ENCODE results near the gene TGIF2. TPM values are rescaled to one million over a fixed set of nuclear protein-coding genes. Genes with fewer than 3 reads are reported as not detected.

The TGIF2 gene
- total RNA-seq, 1 donor from 2014 or later: 43.8 TPM

DNA sequence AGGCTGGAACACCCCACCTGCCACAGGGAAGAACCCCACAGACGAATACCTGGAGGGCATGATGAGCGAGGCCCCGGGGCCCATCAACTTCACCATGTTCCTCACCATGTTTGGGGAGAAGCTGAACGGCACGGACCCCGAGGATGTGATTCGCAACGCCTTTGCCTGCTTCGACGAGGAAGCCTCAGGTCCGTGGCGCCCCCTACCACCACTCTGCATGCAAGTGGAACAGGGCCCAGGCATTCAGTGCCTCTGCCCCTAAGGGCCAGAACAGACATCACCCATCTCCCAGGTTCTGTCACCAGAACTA is 25.4 kb upstream of the TGIF2 start:
- Mint-ChIP-seq H3K27ac (no peak overlapping the region), H3K4me3 (no peak overlapping the region), H3K9me3 (no peaks in the 10 kb centered on the region), H3K4me1 (no peaks in the 10 kb centered on the region), H3K36me3 (ENCODE audit: low read depth) (no peaks in the 10 kb centered on the region), H3K27me3 (no peaks in the 10 kb centered on the region)
- POLR2A ChIA-PET: no interaction called here
- CTCF ChIA-PET: interaction anchor here (1.4 kb wide), 1 partner anchor 57 kb away, joined by 4 read pairs; the partner anchor contains the start of gene RAB5IF
- TF ChIP-seq, protein P1, sequence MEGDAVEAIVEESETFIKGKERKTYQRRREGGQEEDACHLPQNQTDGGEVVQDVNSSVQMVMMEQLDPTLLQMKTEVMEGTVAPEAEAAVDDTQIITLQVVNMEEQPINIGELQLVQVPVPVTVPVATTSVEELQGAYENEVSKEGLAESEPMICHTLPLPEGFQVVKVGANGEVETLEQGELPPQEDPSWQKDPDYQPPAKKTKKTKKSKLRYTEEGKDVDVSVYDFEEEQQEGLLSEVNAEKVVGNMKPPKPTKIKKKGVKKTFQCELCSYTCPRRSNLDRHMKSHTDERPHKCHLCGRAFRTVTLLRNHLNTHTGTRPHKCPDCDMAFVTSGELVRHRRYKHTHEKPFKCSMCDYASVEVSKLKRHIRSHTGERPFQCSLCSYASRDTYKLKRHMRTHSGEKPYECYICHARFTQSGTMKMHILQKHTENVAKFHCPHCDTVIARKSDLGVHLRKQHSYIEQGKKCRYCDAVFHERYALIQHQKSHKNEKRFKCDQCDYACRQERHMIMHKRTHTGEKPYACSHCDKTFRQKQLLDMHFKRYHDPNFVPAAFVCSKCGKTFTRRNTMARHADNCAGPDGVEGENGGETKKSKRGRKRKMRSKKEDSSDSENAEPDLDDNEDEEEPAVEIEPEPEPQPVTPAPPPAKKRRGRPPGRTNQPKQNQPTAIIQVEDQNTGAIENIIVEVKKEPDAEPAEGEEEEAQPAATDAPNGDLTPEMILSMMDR (IDR thresholded peaks at IDR 0.05): no peak
- intact Hi-C loops (cut with micrococcal nuclease): no loop called here
- ATAC-seq (ENCODE audit: low read depth): no peak
- no peak for DNase-seq

DNA sequence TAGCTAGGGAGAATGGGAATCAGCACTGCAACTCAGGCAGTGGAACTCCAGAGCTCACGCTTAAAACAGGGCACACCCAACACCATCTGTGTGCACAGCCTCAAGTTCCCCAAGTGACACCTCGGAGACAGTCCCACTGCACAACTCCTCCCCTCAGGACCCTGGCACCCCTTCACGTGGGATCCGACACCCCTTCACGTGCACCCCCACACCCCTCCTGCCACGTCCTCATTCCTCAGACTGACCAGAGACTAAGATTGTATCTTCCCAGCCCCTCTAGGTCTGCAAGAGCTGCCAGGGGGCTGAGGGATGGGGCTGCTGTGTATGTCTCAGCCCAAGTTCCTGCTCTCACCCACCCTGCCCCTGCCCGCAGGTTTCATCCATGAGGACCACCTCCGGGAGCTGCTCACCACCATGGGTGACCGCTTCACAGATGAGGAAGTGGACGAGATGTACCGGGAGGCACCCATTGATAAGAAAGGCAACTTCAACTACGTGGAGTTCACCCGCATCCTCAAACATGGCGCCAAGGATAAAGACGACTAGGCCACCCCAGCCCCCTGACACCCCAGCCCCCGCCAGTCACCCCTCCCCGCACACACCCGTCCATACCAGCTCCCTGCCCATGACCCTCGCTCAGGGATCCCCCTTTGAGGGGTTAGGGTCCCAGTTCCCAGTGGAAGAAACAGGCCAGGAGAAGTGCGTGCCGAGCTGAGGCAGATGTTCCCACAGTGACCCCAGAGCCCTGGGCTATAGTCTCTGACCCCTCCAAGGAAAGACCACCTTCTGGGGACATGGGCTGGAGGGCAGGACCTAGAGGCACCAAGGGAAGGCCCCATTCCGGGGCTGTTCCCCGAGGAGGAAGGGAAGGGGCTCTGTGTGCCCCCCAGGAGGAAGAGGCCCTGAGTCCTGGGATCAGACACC is 24.4 kb upstream of the TGIF2 start:
- TF ChIP-seq, protein P1 (IDR thresholded peaks at IDR 0.05): no peak
- Mint-ChIP-seq H3K4me3 (no peak overlapping the region), H3K9me3 (no peaks in the 10 kb centered on the region), H3K27me3 (no peaks in the 10 kb centered on the region), H3K27ac (no peak overlapping the region), H3K36me3 (ENCODE audit: low read depth) (no peaks in the 10 kb centered on the region), H3K4me1 (no peaks in the 10 kb centered on the region)
- DNase-seq: no peak
- intact Hi-C loops (cut with micrococcal nuclease): no loop called here
- CTCF ChIA-PET: no interaction called here
- POLR2A ChIA-PET: interaction anchor here (0.5 kb wide), 1 partner anchor 39 kb away, joined by 5 read pairs; no protein-coding TSS in a partner anchor
- no peak for ATAC-seq (ENCODE audit: low read depth)

DNA sequence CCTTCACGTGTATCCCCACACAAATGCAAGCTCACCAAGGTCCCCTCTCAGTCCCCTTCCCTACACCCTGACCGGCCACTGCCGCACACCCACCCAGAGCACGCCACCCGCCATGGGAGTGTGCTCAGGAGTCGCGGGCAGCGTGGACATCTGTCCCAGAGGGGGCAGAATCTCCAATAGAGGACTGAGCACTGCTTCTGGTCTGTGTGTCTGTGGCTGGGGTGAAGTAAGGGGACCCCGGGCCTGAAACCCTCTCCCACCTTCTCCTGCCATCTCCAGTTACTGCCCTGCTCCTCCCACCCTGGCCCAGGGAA is 23.8 kb upstream of the TGIF2 start:
- Mint-ChIP-seq H3K9me3 (no peaks in the 10 kb centered on the region), H3K4me1 (no peaks in the 10 kb centered on the region), H3K27me3 (no peaks in the 10 kb centered on the region), H3K4me3 (no peak overlapping the region), H3K27ac (no peak overlapping the region), H3K36me3 (ENCODE audit: low read depth) (no peaks in the 10 kb centered on the region)
- ChIA-PET POLR2A (no interaction called here), CTCF (no interaction called here)
- intact Hi-C loops (cut with micrococcal nuclease): no loop called here
- ATAC-seq (ENCODE audit: low read depth): no peak
- DNase-seq: no peak
- TF ChIP-seq, protein P1 (IDR thresholded peaks at IDR 0.05): no peak

DNA sequence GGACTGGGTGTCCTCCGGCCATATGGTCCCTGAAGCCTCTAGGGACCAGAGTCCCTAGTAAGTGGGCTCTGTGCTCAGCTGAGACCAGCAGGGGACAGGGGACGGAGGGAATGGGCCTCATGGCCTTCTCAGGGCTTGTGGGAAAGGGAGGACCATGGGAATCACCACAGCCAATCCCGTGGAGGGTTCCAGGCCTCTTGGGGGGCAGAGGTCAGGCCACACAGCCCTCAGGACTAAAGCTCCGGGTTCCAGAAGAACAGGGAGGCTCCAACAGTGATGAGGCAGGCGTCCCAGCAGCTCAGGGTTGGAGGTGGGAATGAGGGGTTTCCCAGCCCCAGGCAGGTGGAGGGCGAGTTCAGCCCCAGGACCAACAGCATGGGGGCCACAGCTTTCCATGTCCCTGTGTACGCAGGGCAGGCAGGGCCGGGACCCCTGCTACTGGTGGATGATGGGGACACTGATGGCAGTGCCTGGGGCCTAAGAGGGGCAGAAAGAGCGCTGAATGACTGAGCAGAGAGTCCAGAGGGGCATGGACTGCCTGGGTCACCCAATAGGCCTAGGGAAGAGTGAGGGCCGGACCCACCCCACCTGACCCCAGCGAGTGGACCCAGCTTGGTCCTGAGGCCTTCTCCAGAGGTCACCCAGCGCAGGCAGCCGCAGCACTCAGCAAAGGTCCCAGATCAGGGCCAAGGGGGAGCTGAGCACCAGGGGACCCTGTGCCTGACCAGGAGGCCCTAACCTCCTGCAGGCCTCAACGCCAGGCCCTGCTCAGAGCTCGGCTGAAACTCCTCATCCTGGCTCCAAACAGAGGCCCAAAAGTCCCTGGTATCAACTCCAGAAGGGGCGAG is 23.2 kb upstream of the TGIF2 start:
- TF ChIP-seq, protein P1 (IDR thresholded peaks at IDR 0.05): no peak
- Mint-ChIP-seq H3K36me3 (ENCODE audit: low read depth) (no peaks in the 10 kb centered on the region), H3K4me3 (no peak overlapping the region), H3K27ac (no peak overlapping the region), H3K4me1 (peaks cover under 1% of the 10 kb centered on the region), H3K9me3 (no peaks in the 10 kb centered on the region), H3K27me3 (no peaks in the 10 kb centered on the region)
- POLR2A ChIA-PET: no interaction called here
- no peak for DNase-seq
- CTCF ChIA-PET: no interaction called here
- ATAC-seq (ENCODE audit: low read depth): no peak
- intact Hi-C loops (cut with micrococcal nuclease): no loop called here

- TF ChIP-seq, protein P1 (IDR thresholded peaks at IDR 0.05): no peak
- no peak for DNase-seq
- no peak overlapping the region for H3K27ac Mint-ChIP-seq
- H3K4me1 Mint-ChIP-seq: peaks cover 2% of the 10 kb centered on the region
- intact Hi-C loops (cut with micrococcal nuclease): no loop called here
- no peak for ATAC-seq (ENCODE audit: low read depth)
- H3K9me3 Mint-ChIP-seq: no peaks in the 10 kb centered on the region
- CTCF ChIA-PET: no interaction called here
- POLR2A ChIA-PET: no interaction called here
- no peaks in the 10 kb centered on the region for H3K36me3 Mint-ChIP-seq (ENCODE audit: low read depth)
- no peaks in the 10 kb centered on the region for H3K27me3 Mint-ChIP-seq
- H3K4me3 Mint-ChIP-seq: no peak overlapping the region
These were observed 22.6 kb upstream of the TGIF2 start for GRCh38 chr20:36550790-36551299.

All from activated B cell treated with CpG ODN at 0.5 μM for 24 hours (primary cell).